WI38 (cell line): ENCODE results near the gene CTRB2.

Source experiments
- H3K4me3 ChIP-seq: 2 replicates; pipeline ENCODE4 v1.5.1; 2011; ENCODE audit warnings: low read depth, mild to moderate bottlenecking, control low read depth, low read length
- CTCF ChIP-seq: IDR thresholded peaks from 2 replicates; pipeline ENCODE4 v1.5.1; 2012; ENCODE audit warnings: low read depth, mild to moderate bottlenecking, control low read depth, low read length

Gene CTRB2

GRCh38 chr16:75239542-75240122 is 32.7 kb upstream of the CTRB2 start:
- H3K4me3 ChIP-seq: no peak overlapping the region
- no peak for TF ChIP-seq CTCF

DNA sequence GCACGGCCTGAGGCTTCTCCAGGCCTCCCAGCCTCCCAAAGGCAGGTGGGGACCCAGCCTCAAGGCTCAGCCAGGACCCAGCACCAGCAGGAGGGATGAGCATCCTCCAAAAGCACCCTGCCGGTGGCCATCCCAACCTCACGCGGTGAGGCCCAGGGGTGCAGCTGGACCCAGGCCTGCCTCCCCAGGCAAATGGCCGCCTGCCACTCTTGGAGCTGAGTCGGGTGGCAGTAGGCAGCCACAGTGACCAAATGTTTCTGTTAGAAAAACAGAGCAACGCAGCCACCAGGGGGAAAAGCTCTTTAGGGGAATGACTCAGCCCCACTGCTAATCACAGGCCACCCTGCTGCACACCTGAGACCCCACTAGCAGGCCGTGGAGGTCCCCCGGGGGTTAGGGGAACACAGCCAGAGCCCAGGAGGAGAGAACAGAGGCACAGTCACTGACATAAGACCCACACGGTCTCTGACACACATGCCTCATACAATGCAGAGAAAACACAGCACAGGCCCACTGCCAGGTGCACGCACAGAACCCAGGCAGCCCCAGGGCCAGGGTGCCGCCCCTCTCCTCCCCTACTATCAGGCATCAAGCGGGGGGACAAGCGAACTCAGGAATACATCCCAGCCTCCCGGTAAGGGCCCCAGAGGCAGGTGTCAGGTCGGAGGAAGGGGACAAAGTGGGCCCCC is 32.0 kb upstream of the CTRB2 start:
- TF ChIP-seq CTCF: no peak
- H3K4me3 ChIP-seq: no peak overlapping the region

DNA sequence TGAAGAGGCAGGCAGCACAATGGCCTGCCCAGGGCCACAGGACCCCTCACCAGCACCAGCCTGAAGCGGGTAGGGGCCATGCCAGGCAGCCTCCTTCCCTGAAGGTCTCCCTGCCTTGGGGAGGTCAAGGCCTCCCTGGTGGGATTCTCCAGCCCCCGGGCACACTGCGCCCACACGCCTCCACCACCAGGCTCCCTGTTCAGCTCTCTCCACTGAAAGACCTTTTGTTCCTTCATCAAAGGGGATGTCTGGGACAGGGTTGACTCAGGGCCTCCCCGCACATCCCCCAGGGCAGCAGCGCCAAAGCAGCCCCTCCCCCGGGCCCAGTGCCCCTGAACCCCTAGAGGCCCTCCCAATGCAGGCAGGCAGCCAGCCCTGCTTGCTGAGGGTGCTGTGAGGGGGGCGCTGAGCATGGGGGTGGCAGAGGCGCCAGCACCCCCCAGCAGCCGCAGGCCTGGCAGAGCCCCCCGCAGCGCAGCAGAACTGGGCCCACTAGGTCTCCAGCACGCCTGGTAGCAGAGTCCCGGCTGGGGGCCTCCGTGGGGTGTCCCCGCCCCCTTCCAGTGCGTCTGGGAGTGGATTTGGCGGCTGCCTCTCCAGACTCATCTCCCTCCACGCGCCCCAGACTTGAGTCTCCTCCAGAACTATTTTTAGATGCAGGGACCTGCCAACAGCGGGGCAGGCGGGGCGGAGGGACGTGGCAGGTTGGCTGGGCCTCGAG is 31.3 kb upstream of the CTRB2 start:
- no peak for TF ChIP-seq CTCF
- no peak overlapping the region for H3K4me3 ChIP-seq

DNA sequence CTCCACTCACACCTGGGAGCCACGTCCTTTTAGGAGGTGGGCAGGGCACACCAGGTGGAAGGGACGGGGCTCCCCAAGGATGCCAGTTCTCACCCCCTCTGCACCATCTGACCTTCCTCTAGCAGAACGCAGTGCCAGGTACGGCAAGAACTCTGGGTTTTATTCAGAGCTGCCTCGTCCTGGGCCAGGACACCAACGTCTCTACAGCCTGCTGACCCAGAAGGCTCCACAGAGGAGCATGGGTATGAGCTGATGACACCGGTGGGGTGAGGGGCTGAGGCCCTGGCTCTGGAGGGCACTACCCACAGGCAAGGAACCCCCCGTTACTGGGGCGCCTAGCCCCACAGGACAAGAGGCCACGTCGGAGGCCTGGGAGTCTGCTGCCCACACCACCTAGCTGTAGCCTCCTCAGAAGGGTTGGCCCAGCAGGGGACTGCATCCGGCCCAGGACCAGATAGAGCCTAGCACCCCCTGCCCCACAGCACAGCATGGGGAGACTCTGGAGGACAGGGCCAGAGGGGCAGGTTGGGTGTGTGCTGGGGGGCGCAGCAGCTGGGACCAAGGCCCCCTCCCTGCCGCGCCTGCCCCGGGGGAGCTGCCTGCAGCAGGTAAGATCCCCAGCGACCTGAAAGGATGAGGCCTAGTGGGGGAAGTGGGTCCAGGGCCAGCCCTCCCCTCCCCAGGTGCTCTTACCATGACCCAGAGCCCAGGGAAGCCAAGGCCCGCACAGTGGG is 30.6 kb upstream of the CTRB2 start:
- no peak for TF ChIP-seq CTCF
- H3K4me3 ChIP-seq: no peak overlapping the region

GRCh38 chr16:75236736-75237397 is 29.9 kb upstream of the CTRB2 start:
- TF ChIP-seq CTCF: no peak
- no peak overlapping the region for H3K4me3 ChIP-seq

DNA sequence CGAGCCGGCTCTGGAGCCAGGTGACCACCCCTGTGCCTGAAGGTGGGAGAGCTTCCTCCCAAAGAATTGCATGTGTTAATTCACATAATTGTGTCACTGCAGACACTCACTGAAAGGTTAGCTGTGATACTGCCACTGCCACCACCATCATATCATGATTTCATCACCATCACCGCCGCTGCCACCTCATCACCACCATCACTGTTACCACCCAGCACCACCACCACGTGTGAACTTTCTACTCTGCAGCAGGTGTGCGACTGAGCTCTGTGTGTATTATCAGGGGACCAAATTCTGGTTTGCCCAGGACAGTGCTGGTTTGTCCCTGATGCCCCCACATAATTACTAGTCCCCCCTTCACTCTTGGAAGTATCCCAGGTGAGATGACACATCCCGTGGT is 29.3 kb upstream of the CTRB2 start:
- no peak for TF ChIP-seq CTCF
- H3K4me3 ChIP-seq: no peak overlapping the region
